GM23338 (cell line): Measurements from ENCODE around the gene ZDHHC3. TPM values are rescaled to one million over a fixed set of nuclear protein-coding genes. Genes with fewer than 3 reads are reported as not detected.

ENCODE experiments used
- ATAC-seq: fragments of 200-7000 bp; cut with Tn5 transposase; 3 replicates; pipeline ENCODE4 v1.9.1; 2020
- DNase-seq: peaks from one replicate; pipeline ENCODE4 v3.0.0-alpha.2; 2015; ENCODE audit warnings: low spot score
- H2AFZ ChIP-seq: fragments of 200-600 bp; sonication (generic); 2 replicates; pipeline ENCODE4 v1.8.0; 2016; ENCODE audit warnings: antibody characterized with exemption, mild to moderate bottlenecking, moderate library complexity
- H3F3A ChIP-seq: fragments of 200-600 bp; sonication (generic); replicated peaks from 2 replicates; pipeline ENCODE4 v1.8.0; 2017; ENCODE audit warnings: antibody characterized with exemption, mixed run types, low read depth
- H3K27ac ChIP-seq: fragments of 200-600 bp; sonication (generic); 2 replicates; pipeline ENCODE4 v1.6.1; 2016; ENCODE audit warnings: low read depth
- H3K27me3 ChIP-seq: fragments of 200-600 bp; sonication (generic); 2 replicates; pipeline ENCODE4 v1.8.0; 2016; ENCODE audit warnings: mild to moderate bottlenecking, mixed run types, moderate library complexity; ENCODE audit not compliant: insufficient read depth
- H3K36me3 ChIP-seq: fragments of 200-600 bp; sonication (generic); 2 replicates; pipeline ENCODE4 v1.8.0; 2016; ENCODE audit warnings: mild to moderate bottlenecking; ENCODE audit not compliant: insufficient read depth
- H3K4me1 ChIP-seq: fragments of 200-600 bp; sonication (generic); 2 replicates; pipeline ENCODE4 v1.8.0; 2016; ENCODE audit warnings: mild to moderate bottlenecking, moderate library complexity; ENCODE audit not compliant: insufficient read depth
- H3K4me2 ChIP-seq: fragments of 200-600 bp; sonication (generic); 2 replicates; pipeline ENCODE4 v1.7.1; 2017; ENCODE audit warnings: mixed run types
- H3K4me3 ChIP-seq: fragments of 200-600 bp; sonication (generic); 2 replicates; pipeline ENCODE4 v1.6.1; 2016; ENCODE audit warnings: mixed run types
- H3K79me2 ChIP-seq: fragments of 200-600 bp; sonication (generic); replicated peaks from 2 replicates; pipeline ENCODE4 v1.8.0; 2017; ENCODE audit warnings: mild to moderate bottlenecking; ENCODE audit not compliant: insufficient read depth
- H3K9me2 ChIP-seq: fragments of 200-600 bp; sonication (generic); 2 replicates; pipeline ENCODE4 v1.8.0; 2017; ENCODE audit not compliant: insufficient read depth
- H4K20me1 ChIP-seq: fragments of 200-600 bp; sonication (generic); replicated peaks from 2 replicates; pipeline ENCODE4 v1.8.0; 2017; ENCODE audit warnings: mild to moderate bottlenecking; ENCODE audit not compliant: insufficient read depth
- H3K27ac Mint-ChIP-seq: 2 replicates; pipeline ENCODE4 v1.8.0; 2020; ENCODE audit warnings: inconsistent platforms, mild to moderate bottlenecking, moderate library complexity, mixed read lengths
- H3K27me3 Mint-ChIP-seq: 3 replicates; pipeline ENCODE4 v1.8.0; 2022; ENCODE audit warnings: low read depth, mild to moderate bottlenecking, moderate library complexity, mixed read lengths, inconsistent platforms; ENCODE audit not compliant: insufficient read depth, poor library complexity
- H3K36me3 Mint-ChIP-seq: 3 replicates; pipeline ENCODE4 v1.8.0; 2021; ENCODE audit warnings: low read depth, mild to moderate bottlenecking, inconsistent platforms, moderate library complexity, mixed read lengths
- H3K4me1 Mint-ChIP-seq: 3 replicates; pipeline ENCODE4 v1.8.0; 2020; ENCODE audit warnings: mild to moderate bottlenecking, inconsistent platforms, mixed read lengths
- H3K4me3 Mint-ChIP-seq: 3 replicates; pipeline ENCODE4 v1.8.0; 2021; ENCODE audit warnings: moderate library complexity, mild to moderate bottlenecking, inconsistent platforms, mixed read lengths
- H3K9me3 Mint-ChIP-seq: 3 replicates; pipeline ENCODE4 v1.8.0; 2020; ENCODE audit warnings: moderate library complexity, mild to moderate bottlenecking, inconsistent platforms, mixed read lengths
- CREB1 ChIP-seq: fragments of 250-450 bp; sonication (Bioruptor Pico); IDR thresholded peaks from 2 replicates; pipeline ENCODE4 v1.5.0; 2020; ENCODE audit warnings: low read depth, mild to moderate bottlenecking, moderate library complexity
- ETS1 ChIP-seq: IDR thresholded peaks from 2 replicates; pipeline ENCODE4 v1.6.1; 2016; ENCODE audit warnings: antibody characterized with exemption
- EZH2 ChIP-seq: fragments of 200-600 bp; sonication (generic); IDR thresholded peaks from one replicate; pipeline ENCODE4 v1.8.0; 2017; ENCODE audit warnings: antibody characterized with exemption, mild to moderate bottlenecking, low read depth; ENCODE audit not compliant: unreplicated experiment
- EZH2phosphoT487 ChIP-seq: fragments of 200-600 bp; sonication (generic); IDR thresholded peaks from one replicate; pipeline ENCODE4 v1.8.1; 2018; ENCODE audit warnings: antibody characterized with exemption; ENCODE audit not compliant: unreplicated experiment
- JUNB ChIP-seq: IDR thresholded peaks from one replicate; pipeline ENCODE4 v1.6.1; 2016; ENCODE audit warnings: antibody characterized with exemption; ENCODE audit not compliant: unreplicated experiment
- NANOG ChIP-seq: IDR thresholded peaks from 2 replicates; pipeline ENCODE4 v1.6.1; 2016; ENCODE audit warnings: antibody characterized with exemption, borderline replicate concordance
- POLR2AphosphoS5 ChIP-seq: IDR thresholded peaks from 2 replicates; pipeline ENCODE4 v1.6.1; 2016; ENCODE audit warnings: antibody characterized with exemption, low read depth
- REST ChIP-seq: IDR thresholded peaks from one replicate; pipeline ENCODE4 v1.6.1; 2018; ENCODE audit warnings: antibody characterized with exemption; ENCODE audit not compliant: unreplicated experiment
- STAT1 ChIP-seq: IDR thresholded peaks from one replicate; pipeline ENCODE4 v1.6.1; 2016; ENCODE audit warnings: antibody characterized with exemption; ENCODE audit not compliant: unreplicated experiment
- ZNF114 ChIP-seq: fragments of 250-450 bp; sonication (Bioruptor Pico); IDR thresholded peaks from 2 replicates; pipeline ENCODE4 v1.5.0; 2020; ENCODE audit warnings: mild to moderate bottlenecking, moderate library complexity
- ZNF331 ChIP-seq: fragments of 250-450 bp; sonication (Bioruptor Pico); IDR thresholded peaks from 2 replicates; pipeline ENCODE4 v1.5.0; 2020; ENCODE audit warnings: low read depth, mild to moderate bottlenecking, moderate library complexity
- ZNF462 ChIP-seq: fragments of 250-450 bp; sonication (Bioruptor Pico); IDR thresholded peaks from 2 replicates; pipeline ENCODE4 v1.5.0; 2020; ENCODE audit warnings: mild to moderate bottlenecking, moderate library complexity
- polyA plus RNA-seq: library from polyadenylated mRNA; unstranded; fragments of >200 nt; fragmentation: Nextera tagmentation; extraction: Ambion mirVana; gene quantifications from 2 replicates; pipeline ENCODE4 v1.2.1, GENCODE V29; 2016
- total RNA-seq: library from RNA; depleted of rRNA; stranded (reverse); fragments of >200 nt; shearing (Covaris generic); gene quantifications from 2 replicates; pipeline ENCODE4 v1.2.3, GENCODE V29; 2014
- TF ChIP-seq, protein P1 (sequence below), 2 experiments: fragments of 200-600 bp in 1 of 2; sonication (generic) in 1 of 2; conservative IDR thresholded peaks; 2 replicates each; pipeline versions ENCODE4 v1.5.1 to v1.6.1; 2016 to 2017; ENCODE audit warnings: antibody characterized with exemption in 2 of 2, low read depth in 2 of 2, mild to moderate bottlenecking in 2 of 2, moderate library complexity in 1 of 2

Gene ZDHHC3
- total and polyA plus RNA-seq, 2 experiments from 2014 or later, result 28.9 to 84.2 TPM

DNA sequence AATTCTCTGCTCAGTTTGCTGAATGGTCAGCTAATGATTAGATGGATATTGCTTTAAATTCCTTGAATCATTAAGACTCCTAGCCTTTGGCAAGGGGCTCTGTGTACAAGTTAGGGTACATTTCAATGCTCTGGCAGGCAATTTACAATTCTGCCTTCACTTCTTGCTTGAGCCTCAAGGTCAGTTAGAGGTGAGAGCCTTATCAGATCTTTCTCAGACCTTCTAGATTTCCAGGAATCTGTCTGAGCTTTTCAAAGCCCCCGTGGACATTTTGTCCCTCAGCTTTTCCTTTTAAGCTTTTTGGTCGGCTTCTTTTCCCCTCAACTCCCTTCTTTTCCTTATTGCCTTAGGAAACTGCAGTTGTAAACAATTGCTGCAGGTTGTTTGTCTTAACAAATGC is 66.9 kb downstream of the ZDHHC3 start:
- Mint-ChIP-seq H3K4me3 (no peak overlapping the region), H3K4me1 (no peaks in the 10 kb centered on the region), H3K36me3 (no peaks in the 10 kb centered on the region; the same call in 2 of the 3 replicates), H3K9me3 (peaks cover 3% of the 10 kb centered on the region; the same call in 1 of the 3 replicates), H3K27me3 (peaks cover 5% of the 10 kb centered on the region), H3K27ac (no peak overlapping the region)
- peaks cover 4% of the 10 kb centered on the region; the same call in 1 of the 2 replicates for H3K9me2 ChIP-seq
- DNase-seq, result no peak
- H3K36me3 ChIP-seq, result no peaks in the 10 kb centered on the region
- TF ChIP-seq REST, result no peak
- TF ChIP-seq NANOG, result no peak
- TF ChIP-seq EZH2phosphoT487, result no peak
- TF ChIP-seq ETS1, result no peak
- no peak for TF ChIP-seq ZNF114 (CRISPR knock-in tag)
- TF ChIP-seq POLR2AphosphoS5, result no peak
- no peak for TF ChIP-seq CREB1
- TF ChIP-seq ZNF331 (CRISPR knock-in tag), result no peak
- TF ChIP-seq STAT1, result no peak
- no peak for TF ChIP-seq ZNF462 (CRISPR knock-in tag)
- no peak for TF ChIP-seq EZH2
- TF ChIP-seq, protein P1, sequence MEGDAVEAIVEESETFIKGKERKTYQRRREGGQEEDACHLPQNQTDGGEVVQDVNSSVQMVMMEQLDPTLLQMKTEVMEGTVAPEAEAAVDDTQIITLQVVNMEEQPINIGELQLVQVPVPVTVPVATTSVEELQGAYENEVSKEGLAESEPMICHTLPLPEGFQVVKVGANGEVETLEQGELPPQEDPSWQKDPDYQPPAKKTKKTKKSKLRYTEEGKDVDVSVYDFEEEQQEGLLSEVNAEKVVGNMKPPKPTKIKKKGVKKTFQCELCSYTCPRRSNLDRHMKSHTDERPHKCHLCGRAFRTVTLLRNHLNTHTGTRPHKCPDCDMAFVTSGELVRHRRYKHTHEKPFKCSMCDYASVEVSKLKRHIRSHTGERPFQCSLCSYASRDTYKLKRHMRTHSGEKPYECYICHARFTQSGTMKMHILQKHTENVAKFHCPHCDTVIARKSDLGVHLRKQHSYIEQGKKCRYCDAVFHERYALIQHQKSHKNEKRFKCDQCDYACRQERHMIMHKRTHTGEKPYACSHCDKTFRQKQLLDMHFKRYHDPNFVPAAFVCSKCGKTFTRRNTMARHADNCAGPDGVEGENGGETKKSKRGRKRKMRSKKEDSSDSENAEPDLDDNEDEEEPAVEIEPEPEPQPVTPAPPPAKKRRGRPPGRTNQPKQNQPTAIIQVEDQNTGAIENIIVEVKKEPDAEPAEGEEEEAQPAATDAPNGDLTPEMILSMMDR (conservative IDR thresholded peaks at IDR 0.05; ENCODE audit: low read depth in 2 of 2), result no peak
- no peak for TF ChIP-seq JUNB
- H3K27ac ChIP-seq, result no peak overlapping the region
- no peaks in the 10 kb centered on the region for H3K79me2 ChIP-seq
- H3K4me1 ChIP-seq, result no peaks in the 10 kb centered on the region
- no peak overlapping the region for H3K4me3 ChIP-seq
- no peaks in the 10 kb centered on the region for H3K27me3 ChIP-seq
- no peak for ATAC-seq
- no peaks in the 10 kb centered on the region for H3F3A ChIP-seq
- H3K4me2 ChIP-seq, result no peak overlapping the region
- H4K20me1 ChIP-seq, result no peaks in the 10 kb centered on the region
- H2AFZ ChIP-seq, result no peak overlapping the region
